Measurements from ENCODE around the gene ZNF516. TPM values are rescaled to one million over a fixed set of nuclear protein-coding genes. Genes with fewer than 3 reads are reported as not detected.

ZNF516 gene
- total RNA-seq, 1 experiment from 2014 or later = 28.3 TPM

- intact Hi-C loops (cut with micrococcal nuclease) = no loop called here
- CTCF ChIA-PET = no interaction called here
- Mint-ChIP-seq H3K36me3 (ENCODE audit: insufficient read depth, unreplicated experiment) (peaks cover 16% of the 10 kb centered on the region), H3K27ac (ENCODE audit: low read depth, unreplicated experiment) (no peak overlapping the region), H3K4me1 (ENCODE audit: insufficient read depth, unreplicated experiment) (no peaks in the 10 kb centered on the region), H3K4me3 (ENCODE audit: unreplicated experiment) (no peak overlapping the region), H3K9me3 (ENCODE audit: unreplicated experiment) (no peaks in the 10 kb centered on the region), H3K27me3 (ENCODE audit: insufficient read depth, unreplicated experiment) (no peaks in the 10 kb centered on the region)
- POLR2A ChIA-PET = interaction anchor here (2.3 kb wide), 1 partner anchor 27 kb away, joined by 6 read pairs; no protein-coding TSS in a partner anchor
- no TSS peak for BruUV-seq (replicated peaks)
- TF ChIP-seq, protein P1, sequence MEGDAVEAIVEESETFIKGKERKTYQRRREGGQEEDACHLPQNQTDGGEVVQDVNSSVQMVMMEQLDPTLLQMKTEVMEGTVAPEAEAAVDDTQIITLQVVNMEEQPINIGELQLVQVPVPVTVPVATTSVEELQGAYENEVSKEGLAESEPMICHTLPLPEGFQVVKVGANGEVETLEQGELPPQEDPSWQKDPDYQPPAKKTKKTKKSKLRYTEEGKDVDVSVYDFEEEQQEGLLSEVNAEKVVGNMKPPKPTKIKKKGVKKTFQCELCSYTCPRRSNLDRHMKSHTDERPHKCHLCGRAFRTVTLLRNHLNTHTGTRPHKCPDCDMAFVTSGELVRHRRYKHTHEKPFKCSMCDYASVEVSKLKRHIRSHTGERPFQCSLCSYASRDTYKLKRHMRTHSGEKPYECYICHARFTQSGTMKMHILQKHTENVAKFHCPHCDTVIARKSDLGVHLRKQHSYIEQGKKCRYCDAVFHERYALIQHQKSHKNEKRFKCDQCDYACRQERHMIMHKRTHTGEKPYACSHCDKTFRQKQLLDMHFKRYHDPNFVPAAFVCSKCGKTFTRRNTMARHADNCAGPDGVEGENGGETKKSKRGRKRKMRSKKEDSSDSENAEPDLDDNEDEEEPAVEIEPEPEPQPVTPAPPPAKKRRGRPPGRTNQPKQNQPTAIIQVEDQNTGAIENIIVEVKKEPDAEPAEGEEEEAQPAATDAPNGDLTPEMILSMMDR (IDR thresholded peaks at IDR 0.05; ENCODE audit: unreplicated experiment) = no peak
- DNase-seq (ENCODE audit: unreplicated experiment) = no peak
These were observed 29.2 kb downstream of the ZNF516 start for GRCh38 chr18:76465630-76466409.

DNA sequence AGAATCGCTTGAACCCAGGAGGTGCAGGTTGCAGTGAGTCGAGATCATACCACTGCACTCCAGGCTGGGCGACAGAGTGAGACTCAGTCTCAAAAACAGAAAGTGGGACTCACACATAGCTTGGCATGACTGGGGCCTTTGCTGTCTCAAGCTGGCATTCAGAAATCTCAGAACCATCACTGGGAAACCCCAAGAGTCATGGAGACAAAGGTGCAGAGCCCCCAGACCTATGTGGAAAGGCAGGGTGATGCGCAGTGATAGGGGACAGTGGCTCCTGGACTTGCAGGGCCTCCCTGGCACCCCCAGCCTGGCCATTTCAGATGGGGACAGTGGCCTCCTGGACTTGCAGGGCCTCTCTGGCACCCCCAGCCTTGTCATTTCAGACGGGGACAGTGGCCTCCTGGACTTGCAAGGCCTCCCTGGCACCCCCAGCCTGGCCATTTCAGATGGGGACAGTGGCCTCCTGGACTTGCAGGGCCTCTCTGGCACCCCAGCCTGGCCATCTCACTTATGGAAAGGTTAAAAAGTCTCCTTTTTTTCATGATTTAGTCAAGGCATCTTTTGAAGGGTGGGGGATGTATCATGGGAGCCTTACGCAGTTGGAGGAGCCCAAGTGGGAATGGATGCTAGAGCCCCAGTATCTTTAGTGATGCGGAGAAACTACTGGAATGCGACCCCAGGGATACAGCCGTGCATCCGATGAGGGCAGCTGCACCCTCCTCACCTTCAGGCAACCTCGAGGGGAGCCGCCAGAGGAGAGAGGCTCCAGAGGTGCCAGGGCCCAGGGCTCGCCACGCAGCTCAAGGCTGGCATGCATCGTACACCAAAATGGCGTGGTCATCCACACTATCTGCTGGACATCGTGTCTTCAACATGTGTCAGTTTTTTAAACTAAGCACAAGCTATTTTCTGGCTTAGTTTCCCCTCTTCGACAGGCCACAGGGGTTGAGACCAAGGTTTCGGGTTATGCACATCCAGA, 30.5 kb downstream of the ZNF516 start:
- H3K36me3 Mint-ChIP-seq (ENCODE audit: insufficient read depth, unreplicated experiment) = peaks cover 22% of the 10 kb centered on the region
- TF ChIP-seq, protein P1 (IDR thresholded peaks at IDR 0.05; ENCODE audit: unreplicated experiment) = no peak
- H3K9me3 Mint-ChIP-seq (ENCODE audit: unreplicated experiment) = no peaks in the 10 kb centered on the region
- H3K27me3 Mint-ChIP-seq (ENCODE audit: insufficient read depth, unreplicated experiment) = no peaks in the 10 kb centered on the region
- ChIA-PET CTCF (no interaction called here), POLR2A (interaction anchor here (1.1 to 2.3 kb wide), 2 partner anchors 9 to 28 kb away, joined by 4 to 6 read pairs; no protein-coding TSS in a partner anchor)
- intact Hi-C loops (cut with micrococcal nuclease) = no loop called here
- no peak overlapping the region for H3K4me3 Mint-ChIP-seq (ENCODE audit: unreplicated experiment)
- no TSS peak for BruUV-seq (replicated peaks)
- H3K4me1 Mint-ChIP-seq (ENCODE audit: insufficient read depth, unreplicated experiment) = peaks cover 10% of the 10 kb centered on the region
- H3K27ac Mint-ChIP-seq (ENCODE audit: low read depth, unreplicated experiment) = no peak overlapping the region
- no peak for DNase-seq (ENCODE audit: unreplicated experiment)

DNA sequence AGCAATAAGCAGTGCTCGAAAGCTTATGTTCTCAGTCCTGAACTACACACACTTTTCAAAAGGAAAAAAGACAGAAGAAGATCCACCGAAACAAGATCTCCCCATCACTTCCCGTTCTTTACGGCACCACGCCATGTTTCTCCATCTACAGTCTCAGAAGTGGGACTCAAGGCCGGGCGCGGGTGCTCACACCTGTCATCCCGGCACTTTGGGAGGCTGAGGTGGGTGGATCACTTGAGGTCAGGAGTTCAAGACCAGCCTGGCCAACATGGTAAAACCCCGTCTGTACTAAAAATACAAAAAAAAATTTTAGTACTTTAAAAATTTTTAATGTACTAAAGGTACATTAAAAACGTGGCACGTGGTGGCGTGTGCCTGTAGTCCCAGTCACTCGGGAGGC, 31.2 kb downstream of the ZNF516 start:
- POLR2A ChIA-PET = interaction anchor here (1.1 to 2.3 kb wide), 2 partner anchors 9 to 29 kb away, joined by 4 to 6 read pairs; no protein-coding TSS in a partner anchor
- intact Hi-C loops (cut with micrococcal nuclease) = no loop called here

More for the DNA sequence above, 31.2 kb downstream of the ZNF516 start:
- no TSS peak for BruUV-seq (replicated peaks)
- Mint-ChIP-seq H3K4me3 (ENCODE audit: unreplicated experiment) (no peak overlapping the region), H3K9me3 (ENCODE audit: unreplicated experiment) (no peaks in the 10 kb centered on the region), H3K27ac (ENCODE audit: low read depth, unreplicated experiment) (no peak overlapping the region), H3K4me1 (ENCODE audit: insufficient read depth, unreplicated experiment) (peaks cover 17% of the 10 kb centered on the region), H3K36me3 (ENCODE audit: insufficient read depth, unreplicated experiment) (peaks cover 24% of the 10 kb centered on the region), H3K27me3 (ENCODE audit: insufficient read depth, unreplicated experiment) (no peaks in the 10 kb centered on the region)
- CTCF ChIA-PET = interaction anchor here (0.5 to 1.4 kb wide), 3 partner anchors 13 to 1426 kb away, joined by 3 to 4 read pairs (median 3); no protein-coding TSS in a partner anchor
- TF ChIP-seq, protein P1 (IDR thresholded peaks at IDR 0.05; ENCODE audit: unreplicated experiment) = no peak
- no peak for DNase-seq (ENCODE audit: unreplicated experiment)
